GM23338 (cell line): Measurements from ENCODE around the gene RPS6KA4. TPM values are rescaled to one million over a fixed set of nuclear protein-coding genes. Genes with fewer than 3 reads are reported as not detected.

Source experiments
- ATAC-seq: fragments of 200-7000 bp; cut with Tn5 transposase; 3 replicates; pipeline ENCODE4 v1.9.1; 2020
- DNase-seq: peaks from one replicate; pipeline ENCODE4 v3.0.0-alpha.2; 2015; ENCODE audit warnings: low spot score
- H2AFZ ChIP-seq: fragments of 200-600 bp; sonication (generic); 2 replicates; pipeline ENCODE4 v1.8.0; 2016; ENCODE audit warnings: antibody characterized with exemption, mild to moderate bottlenecking, moderate library complexity
- H3F3A ChIP-seq: fragments of 200-600 bp; sonication (generic); replicated peaks from 2 replicates; pipeline ENCODE4 v1.8.0; 2017; ENCODE audit warnings: antibody characterized with exemption, mixed run types, low read depth
- H3K27ac ChIP-seq: fragments of 200-600 bp; sonication (generic); 2 replicates; pipeline ENCODE4 v1.6.1; 2016; ENCODE audit warnings: low read depth
- H3K27me3 ChIP-seq: fragments of 200-600 bp; sonication (generic); 2 replicates; pipeline ENCODE4 v1.8.0; 2016; ENCODE audit warnings: mild to moderate bottlenecking, mixed run types, moderate library complexity; ENCODE audit not compliant: insufficient read depth
- H3K36me3 ChIP-seq: fragments of 200-600 bp; sonication (generic); 2 replicates; pipeline ENCODE4 v1.8.0; 2016; ENCODE audit warnings: mild to moderate bottlenecking; ENCODE audit not compliant: insufficient read depth
- H3K4me1 ChIP-seq: fragments of 200-600 bp; sonication (generic); 2 replicates; pipeline ENCODE4 v1.8.0; 2016; ENCODE audit warnings: mild to moderate bottlenecking, moderate library complexity; ENCODE audit not compliant: insufficient read depth
- H3K4me2 ChIP-seq: fragments of 200-600 bp; sonication (generic); 2 replicates; pipeline ENCODE4 v1.7.1; 2017; ENCODE audit warnings: mixed run types
- H3K4me3 ChIP-seq: fragments of 200-600 bp; sonication (generic); 2 replicates; pipeline ENCODE4 v1.6.1; 2016; ENCODE audit warnings: mixed run types
- H3K79me2 ChIP-seq: fragments of 200-600 bp; sonication (generic); replicated peaks from 2 replicates; pipeline ENCODE4 v1.8.0; 2017; ENCODE audit warnings: mild to moderate bottlenecking; ENCODE audit not compliant: insufficient read depth
- H3K9me2 ChIP-seq: fragments of 200-600 bp; sonication (generic); 2 replicates; pipeline ENCODE4 v1.8.0; 2017; ENCODE audit not compliant: insufficient read depth
- H4K20me1 ChIP-seq: fragments of 200-600 bp; sonication (generic); replicated peaks from 2 replicates; pipeline ENCODE4 v1.8.0; 2017; ENCODE audit warnings: mild to moderate bottlenecking; ENCODE audit not compliant: insufficient read depth
- H3K27ac Mint-ChIP-seq: 2 replicates; pipeline ENCODE4 v1.8.0; 2020; ENCODE audit warnings: inconsistent platforms, mild to moderate bottlenecking, moderate library complexity, mixed read lengths
- H3K27me3 Mint-ChIP-seq: 3 replicates; pipeline ENCODE4 v1.8.0; 2022; ENCODE audit warnings: low read depth, mild to moderate bottlenecking, moderate library complexity, mixed read lengths, inconsistent platforms; ENCODE audit not compliant: insufficient read depth, poor library complexity
- H3K36me3 Mint-ChIP-seq: 3 replicates; pipeline ENCODE4 v1.8.0; 2021; ENCODE audit warnings: low read depth, mild to moderate bottlenecking, inconsistent platforms, moderate library complexity, mixed read lengths
- H3K4me1 Mint-ChIP-seq: 3 replicates; pipeline ENCODE4 v1.8.0; 2020; ENCODE audit warnings: mild to moderate bottlenecking, inconsistent platforms, mixed read lengths
- H3K4me3 Mint-ChIP-seq: 3 replicates; pipeline ENCODE4 v1.8.0; 2021; ENCODE audit warnings: moderate library complexity, mild to moderate bottlenecking, inconsistent platforms, mixed read lengths
- H3K9me3 Mint-ChIP-seq: 3 replicates; pipeline ENCODE4 v1.8.0; 2020; ENCODE audit warnings: moderate library complexity, mild to moderate bottlenecking, inconsistent platforms, mixed read lengths
- CREB1 ChIP-seq: fragments of 250-450 bp; sonication (Bioruptor Pico); IDR thresholded peaks from 2 replicates; pipeline ENCODE4 v1.5.0; 2020; ENCODE audit warnings: low read depth, mild to moderate bottlenecking, moderate library complexity
- CTCF ChIP-seq, 2 experiments: fragments of 200-600 bp in 1 of 2; sonication (generic) in 1 of 2; conservative IDR thresholded peaks; 2 replicates each; pipeline versions ENCODE4 v1.5.1 to v1.6.1; 2016 to 2017; ENCODE audit warnings: antibody characterized with exemption in 2 of 2, low read depth in 2 of 2, mild to moderate bottlenecking in 2 of 2, moderate library complexity in 1 of 2
- ETS1 ChIP-seq: IDR thresholded peaks from 2 replicates; pipeline ENCODE4 v1.6.1; 2016; ENCODE audit warnings: antibody characterized with exemption
- EZH2 ChIP-seq: fragments of 200-600 bp; sonication (generic); IDR thresholded peaks from one replicate; pipeline ENCODE4 v1.8.0; 2017; ENCODE audit warnings: antibody characterized with exemption, mild to moderate bottlenecking, low read depth; ENCODE audit not compliant: unreplicated experiment
- EZH2phosphoT487 ChIP-seq: fragments of 200-600 bp; sonication (generic); IDR thresholded peaks from one replicate; pipeline ENCODE4 v1.8.1; 2018; ENCODE audit warnings: antibody characterized with exemption; ENCODE audit not compliant: unreplicated experiment
- JUNB ChIP-seq: IDR thresholded peaks from one replicate; pipeline ENCODE4 v1.6.1; 2016; ENCODE audit warnings: antibody characterized with exemption; ENCODE audit not compliant: unreplicated experiment
- NANOG ChIP-seq: IDR thresholded peaks from 2 replicates; pipeline ENCODE4 v1.6.1; 2016; ENCODE audit warnings: antibody characterized with exemption, borderline replicate concordance
- POLR2AphosphoS5 ChIP-seq: IDR thresholded peaks from 2 replicates; pipeline ENCODE4 v1.6.1; 2016; ENCODE audit warnings: antibody characterized with exemption, low read depth
- STAT1 ChIP-seq: IDR thresholded peaks from one replicate; pipeline ENCODE4 v1.6.1; 2016; ENCODE audit warnings: antibody characterized with exemption; ENCODE audit not compliant: unreplicated experiment
- ZNF114 ChIP-seq: fragments of 250-450 bp; sonication (Bioruptor Pico); IDR thresholded peaks from 2 replicates; pipeline ENCODE4 v1.5.0; 2020; ENCODE audit warnings: mild to moderate bottlenecking, moderate library complexity
- ZNF331 ChIP-seq: fragments of 250-450 bp; sonication (Bioruptor Pico); IDR thresholded peaks from 2 replicates; pipeline ENCODE4 v1.5.0; 2020; ENCODE audit warnings: low read depth, mild to moderate bottlenecking, moderate library complexity
- ZNF462 ChIP-seq: fragments of 250-450 bp; sonication (Bioruptor Pico); IDR thresholded peaks from 2 replicates; pipeline ENCODE4 v1.5.0; 2020; ENCODE audit warnings: mild to moderate bottlenecking, moderate library complexity
- polyA plus RNA-seq: library from polyadenylated mRNA; unstranded; fragments of >200 nt; fragmentation: Nextera tagmentation; extraction: Ambion mirVana; gene quantifications from 2 replicates; pipeline ENCODE4 v1.2.1, GENCODE V29; 2016
- total RNA-seq: library from RNA; depleted of rRNA; stranded (reverse); fragments of >200 nt; shearing (Covaris generic); gene quantifications from 2 replicates; pipeline ENCODE4 v1.2.3, GENCODE V29; 2014
- TF ChIP-seq, protein P1 (sequence below): IDR thresholded peaks from one replicate; pipeline ENCODE4 v1.6.1; 2018; ENCODE audit warnings: antibody characterized with exemption; ENCODE audit not compliant: unreplicated experiment

Gene RPS6KA4
- total and polyA plus RNA-seq, 2 experiments from 2014 or later, result 3.5 to 19.9 TPM

GRCh38 chr11:64371201-64371600 lies 12.2 kb downstream of the RPS6KA4 start:
- Mint-ChIP-seq H3K9me3 (no peaks in the 10 kb centered on the region; the same call in 2 of the 3 replicates), H3K4me1 (peaks cover 12% of the 10 kb centered on the region; the same call in 2 of the 3 replicates), H3K4me3 (no peak overlapping the region), H3K27ac (no peak overlapping the region), H3K27me3 (peaks cover 21% of the 10 kb centered on the region), H3K36me3 (peaks cover 15% of the 10 kb centered on the region)
- TF ChIP-seq JUNB (no peak), EZH2 (no peak), ZNF462 (CRISPR knock-in tag) (no peak), EZH2phosphoT487 (no peak), CTCF (conservative IDR thresholded peaks at IDR 0.05; ENCODE audit: low read depth in 2 of 2) (no peak), ZNF331 (CRISPR knock-in tag) (no peak), CREB1 (CRISPR knock-in tag) (no peak), STAT1 (no peak), NANOG (no peak), POLR2AphosphoS5 (no peak), ZNF114 (CRISPR knock-in tag) (no peak), ETS1 (no peak)
- TF ChIP-seq, protein P1, sequence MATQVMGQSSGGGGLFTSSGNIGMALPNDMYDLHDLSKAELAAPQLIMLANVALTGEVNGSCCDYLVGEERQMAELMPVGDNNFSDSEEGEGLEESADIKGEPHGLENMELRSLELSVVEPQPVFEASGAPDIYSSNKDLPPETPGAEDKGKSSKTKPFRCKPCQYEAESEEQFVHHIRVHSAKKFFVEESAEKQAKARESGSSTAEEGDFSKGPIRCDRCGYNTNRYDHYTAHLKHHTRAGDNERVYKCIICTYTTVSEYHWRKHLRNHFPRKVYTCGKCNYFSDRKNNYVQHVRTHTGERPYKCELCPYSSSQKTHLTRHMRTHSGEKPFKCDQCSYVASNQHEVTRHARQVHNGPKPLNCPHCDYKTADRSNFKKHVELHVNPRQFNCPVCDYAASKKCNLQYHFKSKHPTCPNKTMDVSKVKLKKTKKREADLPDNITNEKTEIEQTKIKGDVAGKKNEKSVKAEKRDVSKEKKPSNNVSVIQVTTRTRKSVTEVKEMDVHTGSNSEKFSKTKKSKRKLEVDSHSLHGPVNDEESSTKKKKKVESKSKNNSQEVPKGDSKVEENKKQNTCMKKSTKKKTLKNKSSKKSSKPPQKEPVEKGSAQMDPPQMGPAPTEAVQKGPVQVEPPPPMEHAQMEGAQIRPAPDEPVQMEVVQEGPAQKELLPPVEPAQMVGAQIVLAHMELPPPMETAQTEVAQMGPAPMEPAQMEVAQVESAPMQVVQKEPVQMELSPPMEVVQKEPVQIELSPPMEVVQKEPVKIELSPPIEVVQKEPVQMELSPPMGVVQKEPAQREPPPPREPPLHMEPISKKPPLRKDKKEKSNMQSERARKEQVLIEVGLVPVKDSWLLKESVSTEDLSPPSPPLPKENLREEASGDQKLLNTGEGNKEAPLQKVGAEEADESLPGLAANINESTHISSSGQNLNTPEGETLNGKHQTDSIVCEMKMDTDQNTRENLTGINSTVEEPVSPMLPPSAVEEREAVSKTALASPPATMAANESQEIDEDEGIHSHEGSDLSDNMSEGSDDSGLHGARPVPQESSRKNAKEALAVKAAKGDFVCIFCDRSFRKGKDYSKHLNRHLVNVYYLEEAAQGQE, result no peak
- Histone ChIP-seq H3F3A (peaks cover 21% of the 10 kb centered on the region), H3K9me2 (no peaks in the 10 kb centered on the region), H2AFZ (no peak overlapping the region), H3K4me1 (peaks cover 25% of the 10 kb centered on the region), H3K27ac (no peak overlapping the region), H3K36me3 (no peaks in the 10 kb centered on the region), H3K27me3 (no peaks in the 10 kb centered on the region), H4K20me1 (no peaks in the 10 kb centered on the region), H3K4me2 (peak overlapping the region; percentile 48; the same call in 1 of the 2 replicates), H3K4me3 (no peak overlapping the region), H3K79me2 (no peaks in the 10 kb centered on the region)
- no peak; the same call in 2 of the 3 replicates for ATAC-seq
- DNase-seq, result no peak
